GM12878 (cell line): Measurements from ENCODE around the gene TATDN3. TPM values are rescaled to one million over a fixed set of nuclear protein-coding genes. Genes with fewer than 3 reads are reported as not detected.
A peak's percentile ranks its signal among the peaks of the same experiment; 100 is the strongest.

Experiments
- ATF3 ChIP-seq: IDR thresholded peaks from 2 replicates; pipeline ENCODE4 v1.6.1; 2011; ENCODE audit warnings: low read depth, mild to moderate bottlenecking, low read length, moderate library complexity, borderline replicate concordance; ENCODE audit errors: extremely low read depth
- ATF7 ChIP-seq: fragments of 450-650 bp; IDR thresholded peaks from 2 replicates; pipeline ENCODE4 v1.6.1; 2016; ENCODE audit warnings: low read depth, mild to moderate bottlenecking
- CBFB ChIP-seq: IDR thresholded peaks from 2 replicates; pipeline ENCODE4 v1.6.1; 2016; ENCODE audit warnings: antibody characterized with exemption, low read depth
- CBX5 ChIP-seq: sonication (generic); IDR thresholded peaks from 2 replicates; pipeline ENCODE4 v1.6.1; 2016; ENCODE audit warnings: low read depth, moderate library complexity, mild to moderate bottlenecking, inconsistent platforms
- ETV6 ChIP-seq, 2 experiments: fragments of 450-650 bp in 1 of 2; IDR thresholded peaks in 1 of 2; conservative IDR thresholded peaks in 1 of 2; 2 replicates each; pipeline ENCODE4 v1.6.1; 2014; ENCODE audit warnings: antibody characterized with exemption in 1 of 2, borderline replicate concordance in 1 of 2, low read depth in 1 of 2, mild to moderate bottlenecking in 1 of 2, moderate library complexity in 1 of 2
- HCFC1 ChIP-seq: fragments of 150-350 bp; IDR thresholded peaks from 2 replicates; pipeline ENCODE4 v1.6.1; 2014; ENCODE audit warnings: low read length
- IKZF1 ChIP-seq: fragments of 450-650 bp; conservative IDR thresholded peaks from 2 replicates; pipeline ENCODE4 v1.6.1; 2017; ENCODE audit warnings: antibody characterized with exemption, mild to moderate bottlenecking
- MTA2 ChIP-seq: fragments of 450-650 bp; IDR thresholded peaks from 2 replicates; pipeline ENCODE4 v1.6.1; 2016; ENCODE audit warnings: low read depth, mild to moderate bottlenecking, moderate library complexity
- MTA3 ChIP-seq: IDR thresholded peaks from 2 replicates; pipeline ENCODE4 v1.6.1; 2012; ENCODE audit warnings: low read length, inconsistent platforms, borderline replicate concordance
- SKIL ChIP-seq: fragments of 450-650 bp; IDR thresholded peaks from 2 replicates; pipeline ENCODE4 v1.6.1; 2017; ENCODE audit warnings: mild to moderate bottlenecking, low read depth, inconsistent platforms; ENCODE audit not compliant: poor library complexity, severe bottlenecking
- TCF12 ChIP-seq: IDR thresholded peaks from 2 replicates; pipeline ENCODE4 v1.6.1; 2011; ENCODE audit warnings: low read depth, mild to moderate bottlenecking, low read length
- TCF3 ChIP-seq: IDR thresholded peaks from 2 replicates; pipeline ENCODE4 v1.6.1; 2012; ENCODE audit warnings: low read depth, mild to moderate bottlenecking, low read length, borderline replicate concordance; ENCODE audit not compliant: insufficient read depth
- USF1 ChIP-seq: IDR thresholded peaks from 2 replicates; pipeline ENCODE4 v1.6.1; 2011; ENCODE audit warnings: borderline replicate concordance, low read depth, mild to moderate bottlenecking, moderate library complexity, mixed read lengths, low read length; ENCODE audit not compliant: insufficient read depth; ENCODE audit errors: extremely low read length
- ZBTB40 ChIP-seq: fragments of 450-650 bp; IDR thresholded peaks from 2 replicates; pipeline ENCODE4 v1.6.1; 2016; ENCODE audit warnings: mild to moderate bottlenecking, moderate library complexity, borderline replicate concordance
- ZNF384 ChIP-seq: IDR thresholded peaks from 2 replicates; pipeline ENCODE4 v1.6.1; 2012; ENCODE audit warnings: low read depth, mild to moderate bottlenecking, low read length, improper control_type of control experiment, borderline replicate concordance
- polyA plus RNA-seq, 11 experiments: library from polyadenylated mRNA; depleted of rRNA in 4 of 11; unstranded in 6 of 11; stranded (reverse) in 5 of 11; fragments of >200 nt; fragmentation: Nextera tagmentation in 4 of 11; fragmentation: Illumina TruSeq in 1 of 11; extraction: Ambion mirVana in 4 of 11; extraction: Trizol in 1 of 11; gene quantifications; 1 replicate in 1 of 11; 2 replicates in 10 of 11; pipeline versions ENCODE4 v1.2.1 to v1.2.3, GENCODE V29; 2011 to 2016; ENCODE audit warnings: inconsistent platforms in 2 of 11, missing spikeins in 2 of 11, low read depth in 1 of 11
- total RNA-seq, 4 experiments: library from RNA; depleted of rRNA in 3 of 4; stranded (reverse); fragments of >200 nt in 3 of 4; fragmentation: Illumina TruSeq in 1 of 4; extraction: Trizol in 1 of 4; gene quantifications; 2 replicates each; pipeline versions ENCODE4 v1.2.1 to v1.2.3, GENCODE V29; 2013 to 2021
- TF ChIP-seq, protein P1 (sequence below): IDR thresholded peaks from 2 replicates; pipeline ENCODE4 v1.6.1; 2012; ENCODE audit warnings: low read length, inconsistent platforms

The TATDN3 gene
- total and polyA plus RNA-seq, 10 of the 15 experiments (the other 5 are each of a cell fraction or from before 2014, with no cell fraction given), result 15.5 to 40.0 (median 22.7) TPM

DNA sequence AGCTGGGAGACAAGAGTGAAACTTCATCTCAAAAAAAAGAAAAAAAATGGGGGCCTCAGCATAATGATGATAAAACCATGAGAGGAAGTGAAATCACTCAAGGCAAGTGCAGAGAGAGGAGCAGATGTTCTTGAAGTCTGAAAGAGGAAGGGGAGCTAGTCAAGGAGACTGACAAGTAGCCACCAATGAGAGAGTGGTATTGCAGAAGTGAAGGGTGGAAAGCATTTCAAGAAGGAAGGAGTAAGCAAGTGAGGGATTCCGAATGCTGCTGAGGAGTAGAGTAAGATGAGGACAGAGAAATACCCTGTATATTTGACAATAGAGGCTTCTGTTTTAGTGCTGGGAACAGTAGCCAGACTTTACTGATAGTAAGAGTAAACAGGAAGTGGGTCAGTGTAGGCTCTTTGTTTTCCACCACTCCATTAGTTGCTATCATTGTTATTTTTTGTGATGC, 2.9 kb downstream of the TATDN3 start (continued):
- TF ChIP-seq MTA2 (peak; percentile 49), USF1 (no peak), MTA3 (peak; percentile 67; the same call in 1 of the 2 replicates), ATF3 (no peak), ZBTB40 (peak; percentile 27; the same call in 1 of the 2 replicates), ZNF384 (peak; percentile 81), TCF3 (peak; percentile 63; the same call in 1 of the 2 replicates), CBX5 (peak; percentile 85; the same call in 1 of the 2 replicates), ATF7 (0 out of 2 replicates have a peak, but pooled peaks have one; percentile 37), IKZF1 (0 out of 2 replicates have a peak, but pooled peaks have one; percentile 25), HCFC1 (no peak), TCF12 (peak; percentile 86), CBFB (peak; percentile 56; the same call in 1 of the 2 replicates), SKIL (peak; percentile 44), ETV6 (conservative IDR thresholded peaks at IDR 0.05 in 1 of 2, IDR thresholded peaks at IDR 0.05 in 1 of 2; ENCODE audit: borderline replicate concordance in 1 of 2, low read depth in 1 of 2) (peak in 1 of 2 experiments; percentile 66; a peak in 1 of 4 replicates)
- TF ChIP-seq, protein P1, sequence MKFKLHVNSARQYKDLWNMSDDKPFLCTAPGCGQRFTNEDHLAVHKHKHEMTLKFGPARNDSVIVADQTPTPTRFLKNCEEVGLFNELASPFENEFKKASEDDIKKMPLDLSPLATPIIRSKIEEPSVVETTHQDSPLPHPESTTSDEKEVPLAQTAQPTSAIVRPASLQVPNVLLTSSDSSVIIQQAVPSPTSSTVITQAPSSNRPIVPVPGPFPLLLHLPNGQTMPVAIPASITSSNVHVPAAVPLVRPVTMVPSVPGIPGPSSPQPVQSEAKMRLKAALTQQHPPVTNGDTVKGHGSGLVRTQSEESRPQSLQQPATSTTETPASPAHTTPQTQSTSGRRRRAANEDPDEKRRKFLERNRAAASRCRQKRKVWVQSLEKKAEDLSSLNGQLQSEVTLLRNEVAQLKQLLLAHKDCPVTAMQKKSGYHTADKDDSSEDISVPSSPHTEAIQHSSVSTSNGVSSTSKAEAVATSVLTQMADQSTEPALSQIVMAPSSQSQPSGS, result peak; percentile 59; the same call in 1 of the 2 replicates
